ENCODE data around the gene MYLK3.
A peak's percentile ranks its signal among the peaks of the same experiment; 100 is the strongest.
"Not testable (repeated sequence)": the region's sequence is repeated elsewhere in the genome, so short reads cannot be mapped to it uniquely, and the experiment has no call there.

The MYLK3 gene

DNA sequence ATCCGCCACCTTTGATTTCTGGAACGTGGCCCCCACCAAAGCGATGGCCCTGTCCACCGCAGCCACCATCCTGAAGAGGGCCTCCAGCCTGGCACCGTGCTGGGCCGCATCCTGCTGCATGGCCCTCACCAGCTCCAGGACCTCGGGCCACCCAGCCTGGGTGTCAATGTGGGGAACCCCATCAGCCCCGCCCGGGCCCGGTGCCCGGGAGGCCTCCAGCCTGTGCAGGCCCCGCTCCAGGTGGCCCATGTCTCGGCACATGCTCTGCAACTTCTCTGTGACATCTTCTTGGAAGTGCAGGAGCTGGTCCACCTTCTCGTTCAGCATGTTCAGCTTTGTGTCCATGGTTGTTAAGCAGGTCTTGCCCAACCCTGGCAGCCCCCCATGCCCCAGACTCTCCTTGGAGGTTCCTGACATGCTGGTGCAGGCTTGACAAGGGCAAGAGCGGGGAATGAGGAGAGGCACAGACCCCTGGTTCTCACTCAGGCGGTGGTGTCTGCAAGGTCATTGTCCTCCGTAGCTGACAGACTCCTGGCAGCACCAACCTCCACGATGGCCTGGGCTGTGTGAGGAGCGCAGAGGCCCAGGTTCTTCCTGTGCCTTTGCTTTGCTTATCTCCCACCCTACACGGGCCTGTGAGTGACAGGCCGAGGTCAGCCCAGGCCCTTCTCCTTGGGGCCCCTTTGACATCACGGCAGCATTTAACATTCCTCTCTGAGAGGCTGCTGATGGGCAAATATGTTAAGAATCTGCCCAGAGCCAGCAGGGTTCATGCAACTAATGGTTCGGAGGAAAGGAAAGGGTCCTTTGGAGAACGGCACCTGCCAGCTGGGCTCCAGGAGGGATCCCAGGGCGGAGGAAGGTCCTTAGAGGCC lies at the start of gene MYLK3:
TSS of gene MYLK3 (minus strand) at position 568 of the 875 bp plus-strand sequence. CDS start at position 417, 151 bp downstream.
- no peak for DNase-seq

DNA sequence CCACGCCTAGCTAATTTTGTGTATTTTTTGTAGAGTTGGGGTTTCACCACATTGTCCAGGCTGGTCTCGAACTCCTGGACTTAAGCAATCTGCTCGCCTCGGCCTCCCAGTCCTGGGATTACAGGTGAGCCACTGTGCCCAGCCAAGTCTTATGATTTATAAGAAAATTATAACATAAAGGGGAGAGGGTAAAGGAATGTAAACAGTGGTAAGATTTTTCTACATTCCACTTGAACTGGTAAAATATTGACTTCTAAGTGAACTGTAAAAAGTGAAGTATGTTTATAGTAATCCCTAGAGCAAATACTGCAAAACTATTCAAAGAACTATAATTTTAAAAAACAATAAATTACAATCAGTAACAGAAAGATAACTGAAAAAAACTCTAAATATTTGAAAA lies 49.4 kb upstream of the MYLK3 start:
- no peak for DNase-seq

DNA sequence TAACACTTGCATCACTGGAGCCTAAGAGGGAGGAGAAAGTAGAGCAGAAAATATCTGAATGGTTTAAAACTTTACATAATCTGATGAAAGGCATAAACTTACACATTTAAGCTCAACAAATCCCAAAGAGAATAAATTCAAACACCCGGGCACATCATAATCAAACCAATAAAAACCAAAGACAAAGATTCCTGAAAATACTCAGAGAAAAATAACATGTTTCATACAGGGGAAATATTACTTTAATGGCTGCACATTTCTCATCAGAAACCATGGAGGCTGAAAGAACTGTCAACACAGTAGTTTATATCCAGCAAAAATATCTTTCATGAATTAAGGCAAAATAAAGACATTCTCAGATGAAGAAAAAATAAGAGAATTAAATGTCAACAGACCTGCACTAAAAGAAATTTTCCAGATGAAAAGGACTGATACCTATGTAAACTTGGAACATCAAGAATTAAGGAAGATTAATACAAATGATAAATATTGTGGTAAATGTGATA lies 48.7 kb upstream of the MYLK3 start:
- DNase-seq, result no peak

DNA sequence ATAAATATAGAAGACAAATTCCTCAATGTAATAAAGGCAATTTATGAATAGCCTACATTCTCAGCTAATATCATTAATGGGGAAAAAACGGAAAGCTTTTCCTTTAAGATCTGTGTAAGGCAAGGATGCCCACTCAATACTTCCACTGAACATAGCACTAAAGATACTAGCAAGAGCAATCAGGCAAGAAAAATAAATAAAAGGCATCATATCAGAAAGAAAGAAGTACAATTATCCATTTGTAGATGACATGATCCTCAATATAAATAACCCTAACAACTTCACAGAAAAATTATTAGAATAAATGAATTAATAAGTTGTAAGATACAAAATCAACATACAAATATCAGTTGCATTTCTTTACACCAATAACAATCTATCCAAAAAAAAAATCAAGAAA lies 45.7 kb upstream of the MYLK3 start:
- DNase-seq, result no peak

DNA sequence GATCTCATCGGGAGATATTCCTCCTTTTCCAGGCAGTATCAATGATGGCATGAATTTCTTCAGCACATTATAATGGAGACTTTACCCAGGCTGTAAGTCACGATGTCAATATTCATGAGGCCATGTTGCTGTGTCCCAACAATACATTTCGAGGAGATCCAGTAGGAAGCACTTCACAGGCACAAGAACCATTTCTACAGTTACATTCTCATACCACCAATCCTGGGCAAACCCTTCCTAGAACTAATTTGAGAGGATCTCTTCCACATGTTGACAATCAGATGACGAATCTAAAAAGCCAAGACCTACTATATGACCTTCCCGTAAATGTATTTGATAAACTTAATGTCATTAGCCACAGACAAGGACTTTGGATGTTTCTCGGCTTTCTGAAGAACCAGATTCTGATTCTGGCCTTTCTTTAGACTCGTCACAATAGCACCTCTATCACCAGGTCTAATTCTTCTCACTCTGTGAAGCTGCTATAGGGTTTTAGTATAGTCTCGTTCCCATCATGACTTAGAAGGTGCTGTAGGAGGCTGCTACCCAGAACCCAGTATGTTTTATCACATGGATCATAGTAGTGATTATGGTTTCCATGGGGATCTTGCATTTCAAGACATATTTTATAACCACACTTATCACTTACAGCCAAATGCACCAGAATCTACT lies 42.6 kb upstream of the MYLK3 start:
- no peak for DNase-seq

DNA sequence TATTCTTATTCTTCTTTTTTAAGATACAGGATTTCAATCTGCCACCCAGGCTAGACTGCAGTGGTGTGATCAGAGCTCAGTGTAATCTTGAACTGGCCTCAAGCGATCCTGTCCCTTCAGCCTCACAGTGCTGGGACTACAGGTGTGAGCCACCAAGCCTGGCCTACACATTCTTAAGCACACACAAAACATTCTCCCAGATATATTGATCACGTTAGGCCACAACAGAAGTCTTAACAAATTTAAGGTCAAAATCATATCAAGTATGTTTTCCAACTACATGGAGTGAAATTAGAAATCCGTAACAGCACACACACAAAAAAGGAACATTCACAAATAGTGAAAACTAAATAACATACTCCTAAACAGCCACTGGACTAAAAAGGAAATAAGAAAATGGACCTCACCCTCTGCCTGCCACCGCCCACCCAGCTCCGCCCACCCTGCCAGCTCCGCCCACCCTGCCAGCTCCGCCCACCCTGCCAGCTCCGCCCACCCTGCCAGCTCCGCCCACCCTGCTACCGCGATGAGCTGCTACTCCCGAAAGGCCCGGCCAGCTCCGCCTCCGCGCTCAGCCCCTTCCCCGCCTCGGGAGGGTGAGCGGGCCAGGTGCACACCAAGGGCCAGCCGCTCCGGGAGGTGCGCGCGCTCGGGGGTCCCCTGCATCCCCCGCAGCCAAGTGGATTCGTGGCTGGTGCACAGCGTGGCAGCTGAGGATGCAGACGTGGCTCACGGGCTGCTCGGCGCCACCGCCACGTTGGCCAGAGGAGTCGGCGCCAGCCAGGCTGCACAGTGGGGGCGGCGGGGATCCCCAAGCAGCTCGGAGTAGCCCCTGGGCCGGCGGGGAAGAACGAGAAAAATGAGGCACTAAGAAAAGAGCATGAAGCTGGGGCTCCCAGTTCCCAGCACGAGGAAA lies 41.6 kb upstream of the MYLK3 start:
- DNase-seq, result no peak

DNA sequence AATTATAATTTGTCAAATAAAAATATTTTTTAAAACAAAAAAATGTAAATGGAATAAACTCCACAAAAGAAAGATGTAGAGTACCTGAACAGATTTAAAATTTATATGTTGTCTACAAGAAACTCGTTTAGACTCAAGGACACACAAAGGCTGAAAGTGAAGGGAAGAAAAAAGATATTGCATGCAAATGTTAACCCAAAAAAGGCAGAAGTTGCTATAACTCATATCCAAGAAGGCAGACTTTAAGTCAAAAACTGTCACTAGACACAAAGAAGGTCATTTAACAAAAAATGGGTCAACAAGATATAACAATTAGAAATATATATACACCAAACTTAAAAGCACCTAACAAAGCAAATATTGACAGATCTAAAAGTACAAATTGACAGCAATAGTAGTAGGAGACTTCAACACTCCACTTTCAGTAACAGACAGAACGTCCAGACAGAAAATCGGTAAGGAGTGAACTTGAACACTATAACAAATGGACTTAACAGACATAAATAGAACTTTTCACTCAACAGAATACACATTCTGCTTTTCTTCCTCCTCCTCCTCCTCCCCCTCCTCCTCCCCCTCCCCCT lies 40.8 kb upstream of the MYLK3 start:
- no peak for DNase-seq

DNA sequence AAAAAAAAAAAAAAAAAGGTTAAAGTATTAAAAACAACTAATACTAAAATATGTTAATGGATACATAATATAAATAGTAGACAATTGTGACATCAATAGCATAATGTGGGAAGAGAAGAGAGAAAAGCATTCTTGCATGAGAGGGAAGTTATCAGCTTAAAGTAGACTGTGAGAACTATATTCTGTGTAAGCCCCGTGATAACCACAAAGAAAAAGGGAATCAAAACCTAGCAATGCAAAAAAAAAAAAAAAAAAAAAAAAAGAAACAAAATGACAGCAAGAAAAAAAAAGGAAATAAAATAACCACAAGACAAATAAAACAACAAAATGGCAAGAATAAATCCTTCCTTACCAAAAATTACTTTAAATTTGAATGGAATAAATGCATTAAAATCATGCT lies 39.8 kb upstream of the MYLK3 start:
- no peak for DNase-seq

DNA sequence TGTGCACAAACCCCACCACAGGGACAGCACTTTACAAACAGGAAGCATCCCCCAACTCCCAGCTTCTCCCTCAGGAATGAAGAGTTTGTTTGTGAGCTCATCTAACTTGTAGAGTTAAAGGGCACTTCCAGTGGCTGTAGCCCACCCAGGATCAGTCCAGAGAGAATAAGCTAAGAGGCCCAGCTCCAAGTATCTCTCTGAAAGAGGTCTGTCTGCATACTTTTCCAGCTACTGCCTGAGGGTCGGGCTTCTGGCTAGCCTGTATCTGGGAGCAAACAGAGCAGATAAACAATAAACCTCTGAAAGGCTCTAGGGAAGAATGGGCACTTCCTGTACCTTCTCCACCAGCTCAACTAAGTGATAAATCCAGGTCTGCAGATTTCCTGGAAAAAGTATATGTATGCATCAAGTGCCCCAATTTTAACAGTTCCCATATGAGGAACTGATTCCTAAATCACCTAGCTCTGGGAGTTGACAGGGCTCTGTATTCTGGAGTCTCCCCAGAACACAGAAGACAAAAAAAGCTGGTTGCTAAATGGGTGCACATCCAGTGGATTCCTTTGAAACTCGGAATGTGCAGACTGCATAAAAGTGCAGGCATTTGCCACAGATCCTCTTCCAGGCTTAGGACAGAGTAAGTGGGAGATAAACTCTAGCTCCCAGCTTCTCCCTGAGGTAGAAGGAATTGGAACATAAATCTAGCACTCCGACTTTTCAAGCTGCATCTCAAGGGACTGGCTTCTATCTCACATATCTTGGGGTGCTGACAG lies 37.1 kb upstream of the MYLK3 start:
- no peak for DNase-seq

DNA sequence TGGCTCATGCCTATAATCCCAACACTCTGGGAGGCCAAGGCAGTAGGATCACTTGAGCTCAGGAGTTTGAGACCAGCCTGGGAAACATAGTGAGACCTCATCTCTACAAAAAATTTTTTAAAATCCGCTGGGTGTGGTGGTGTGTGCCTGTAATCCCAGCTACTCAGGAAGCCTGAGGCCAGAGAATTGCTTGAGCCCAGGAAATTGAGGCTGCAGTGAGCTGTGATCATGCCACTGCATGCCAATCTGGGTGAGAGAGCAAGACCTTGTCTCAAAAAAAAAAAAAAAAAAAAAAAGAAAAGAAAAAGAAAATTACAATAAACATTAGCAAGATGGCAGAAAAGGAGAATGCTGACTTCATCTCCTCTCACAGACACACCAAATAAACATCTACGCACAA lies 36.4 kb upstream of the MYLK3 start:
- DNase-seq, result not testable (repeated sequence)

DNA sequence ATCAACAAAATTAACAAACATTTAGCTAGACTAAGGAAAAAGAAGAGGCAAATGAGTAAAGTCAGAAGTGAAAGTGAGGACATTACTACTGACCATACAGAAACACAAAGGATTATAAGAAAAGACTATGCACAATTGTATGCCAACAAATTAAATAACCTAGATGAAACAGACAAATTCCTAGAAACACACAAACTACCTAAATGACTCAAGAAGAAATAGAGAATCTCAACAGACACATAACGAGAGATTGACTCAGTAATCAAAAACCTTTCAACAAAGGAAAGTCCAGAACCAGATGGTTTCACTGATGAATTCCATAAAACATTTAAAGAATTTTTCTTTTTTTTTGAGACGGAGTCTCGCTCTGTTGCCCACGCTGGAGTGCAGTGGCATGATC lies 35.7 kb upstream of the MYLK3 start:
- no peak for DNase-seq

DNA sequence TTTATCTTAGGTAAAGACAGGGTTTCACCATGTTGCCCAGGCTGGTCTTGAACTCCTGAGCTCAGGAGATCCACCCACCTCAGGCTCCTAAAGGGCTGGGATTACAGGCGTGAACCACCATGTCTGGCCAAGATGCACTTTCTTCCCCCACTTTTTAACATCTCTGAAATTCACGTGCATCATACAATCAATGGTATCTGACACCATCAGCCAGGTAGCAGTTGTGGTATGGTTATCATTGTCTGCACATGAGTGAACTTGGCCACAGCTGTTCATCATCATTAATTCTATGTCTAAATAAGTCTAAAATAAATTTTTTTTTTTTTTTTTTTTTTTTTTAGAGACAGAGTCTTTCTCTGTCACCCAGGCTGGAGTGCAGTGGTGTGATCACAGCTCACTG lies 34.2 kb upstream of the MYLK3 start:
- no peak for DNase-seq

DNA sequence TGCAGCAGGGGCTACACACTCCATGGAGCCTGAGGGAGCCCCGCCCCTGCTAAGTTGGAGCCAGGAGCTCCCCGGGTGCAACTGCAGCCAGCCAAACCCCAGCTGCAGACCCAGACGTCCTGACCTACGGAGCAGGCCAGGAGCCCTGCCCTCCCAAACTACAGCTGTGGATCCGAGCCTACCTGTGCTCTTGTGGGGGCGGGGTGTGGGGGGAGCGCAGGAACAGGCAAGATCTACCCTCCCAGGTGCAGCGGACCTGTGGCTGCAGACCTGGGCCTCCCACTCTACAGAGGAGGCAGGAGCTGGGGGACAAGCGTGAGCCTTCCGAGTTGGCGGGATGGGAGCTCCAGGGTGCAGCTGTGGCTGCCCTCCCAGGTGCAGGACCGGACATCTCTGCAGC lies 29.7 kb upstream of the MYLK3 start:
- no peak for DNase-seq

DNA sequence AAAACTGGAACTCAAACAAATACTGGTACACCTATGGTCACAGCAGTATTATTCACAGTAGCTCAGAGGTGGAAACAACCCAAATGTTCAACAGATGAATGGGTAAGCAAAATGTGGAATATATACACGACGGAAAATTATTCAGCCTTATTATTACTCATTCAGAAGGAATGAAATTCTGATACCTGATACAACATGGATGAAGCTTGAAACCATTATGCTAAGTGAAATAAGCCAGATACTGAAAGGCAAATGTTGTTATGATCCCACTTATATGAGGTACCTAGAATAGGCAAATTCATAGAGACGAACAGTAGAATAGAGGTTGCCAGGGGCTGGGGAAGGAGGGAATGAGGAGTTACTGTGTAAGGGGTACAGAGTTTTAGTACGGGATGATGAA lies 27.1 kb upstream of the MYLK3 start:
- DNase-seq, result no peak

DNA sequence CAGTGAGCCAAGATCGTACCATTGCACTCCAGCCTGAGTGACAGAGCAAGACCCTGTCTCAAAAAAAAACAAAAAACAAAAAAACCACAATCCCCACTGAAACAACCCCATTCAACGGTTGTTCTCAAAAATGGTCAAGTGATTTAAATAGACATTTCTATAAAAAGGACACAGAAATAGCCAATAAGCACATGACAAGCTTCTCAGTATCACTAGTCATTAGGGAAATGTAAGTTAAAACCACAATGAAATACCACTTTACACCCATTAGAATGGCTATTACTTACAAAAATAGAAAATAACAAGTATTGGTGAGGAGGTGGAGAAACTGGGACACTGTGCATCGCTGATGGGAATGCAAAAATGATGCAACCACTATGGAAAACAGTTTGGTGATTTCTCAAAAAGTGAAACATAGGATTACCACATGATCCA lies 26.6 kb upstream of the MYLK3 start:
- DNase-seq, result no peak

DNA sequence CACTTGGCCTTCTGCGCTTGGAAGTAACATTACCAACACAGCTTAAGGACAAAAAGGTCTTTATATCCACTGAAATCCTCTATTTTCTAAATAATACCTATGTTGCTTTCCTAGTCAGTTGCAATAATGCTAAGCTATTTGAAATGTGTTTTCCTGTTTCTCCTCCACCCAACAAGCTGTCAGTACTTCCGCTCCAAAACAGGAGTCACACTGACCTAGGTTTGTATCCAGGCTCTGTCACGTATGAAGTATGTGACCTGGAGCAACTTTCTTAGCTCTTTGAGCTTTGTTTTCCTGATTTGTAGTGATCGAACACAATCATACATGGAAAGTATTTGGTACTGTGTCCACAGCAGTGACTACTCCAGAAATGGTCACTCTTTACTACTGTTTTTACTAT lies 24.3 kb upstream of the MYLK3 start:
- no peak for DNase-seq

DNA sequence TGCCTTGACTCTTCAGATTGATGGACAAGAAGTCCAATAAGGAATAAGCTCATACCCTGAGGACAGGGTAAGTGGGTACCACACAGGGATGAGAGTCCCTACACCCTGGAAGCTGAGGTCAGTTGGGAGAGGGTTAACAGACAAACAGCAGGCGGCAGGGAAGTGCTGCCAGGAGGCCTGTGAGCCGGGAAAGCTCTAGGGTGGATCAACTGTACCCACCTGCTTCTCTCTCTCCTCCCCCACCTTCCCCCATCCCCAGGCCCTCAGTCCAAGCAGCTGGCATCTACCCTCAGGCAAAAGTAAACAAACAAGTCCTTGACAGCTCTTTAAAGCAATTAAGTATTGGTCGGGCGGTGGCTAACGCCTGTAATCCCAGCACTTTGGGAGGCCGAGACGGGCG lies 20.7 kb upstream of the MYLK3 start:
- DNase-seq, result peak; percentile 95 to 97

DNA sequence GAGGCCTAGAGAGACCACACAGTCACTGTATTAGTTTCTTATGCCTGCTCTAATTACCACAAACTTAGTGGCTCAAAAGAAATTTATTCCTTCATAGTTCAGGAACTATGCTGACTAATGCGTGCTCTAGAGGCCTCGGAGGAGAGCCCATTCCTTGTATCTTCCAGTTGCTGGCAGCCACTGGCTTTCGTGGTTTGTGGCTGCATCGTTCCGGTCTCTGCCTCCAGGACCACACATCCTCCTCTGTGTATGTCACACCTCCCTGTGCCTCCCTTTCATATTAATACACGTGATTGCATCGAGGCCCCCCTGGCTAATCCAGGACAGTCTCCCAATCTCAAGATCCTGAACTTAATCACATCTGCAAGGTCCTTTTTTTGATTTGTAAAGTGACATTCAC lies 16.9 kb upstream of the MYLK3 start:
- no peak for DNase-seq

DNA sequence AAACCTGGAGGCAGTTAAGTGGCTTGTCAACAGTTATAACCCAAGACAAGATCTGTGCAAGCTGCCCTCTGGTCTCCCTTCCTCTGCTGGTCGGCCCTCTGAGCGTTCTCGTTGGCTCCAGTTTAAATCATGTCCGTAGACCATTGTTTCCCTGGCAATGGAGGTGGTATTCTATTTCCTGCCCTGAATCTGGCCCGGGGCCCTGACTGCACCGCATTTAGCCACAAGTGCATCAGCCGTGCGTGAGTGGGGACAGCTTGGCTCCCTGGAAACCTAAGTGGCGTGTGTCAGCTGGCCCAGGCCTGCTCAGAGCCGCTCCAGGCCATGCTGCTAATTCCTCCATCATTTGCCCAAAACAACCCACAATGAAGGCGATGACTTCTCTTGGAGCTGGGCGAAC lies 15.0 kb upstream of the MYLK3 start:
- peak; percentile 68 to 75 for DNase-seq

DNA sequence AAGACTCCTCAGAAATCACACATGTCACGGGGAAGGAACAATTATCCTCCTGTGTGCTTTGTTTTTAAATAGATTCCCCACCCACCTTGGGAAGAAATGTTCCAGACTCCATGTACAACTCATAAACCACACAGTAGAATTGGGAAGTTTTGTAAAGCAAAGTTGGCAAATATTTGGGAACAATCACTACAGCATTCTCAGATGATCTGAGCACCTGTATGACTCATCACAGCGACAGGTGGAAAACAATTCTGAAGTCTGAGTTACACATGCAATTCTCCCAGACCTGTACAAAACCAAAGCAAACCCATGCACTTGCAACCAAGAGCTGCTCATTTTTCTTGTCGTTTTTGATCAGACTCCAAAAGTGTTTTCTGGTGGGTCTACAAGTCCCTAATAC lies 14.4 kb upstream of the MYLK3 start:
- DNase-seq, result no peak

DNA sequence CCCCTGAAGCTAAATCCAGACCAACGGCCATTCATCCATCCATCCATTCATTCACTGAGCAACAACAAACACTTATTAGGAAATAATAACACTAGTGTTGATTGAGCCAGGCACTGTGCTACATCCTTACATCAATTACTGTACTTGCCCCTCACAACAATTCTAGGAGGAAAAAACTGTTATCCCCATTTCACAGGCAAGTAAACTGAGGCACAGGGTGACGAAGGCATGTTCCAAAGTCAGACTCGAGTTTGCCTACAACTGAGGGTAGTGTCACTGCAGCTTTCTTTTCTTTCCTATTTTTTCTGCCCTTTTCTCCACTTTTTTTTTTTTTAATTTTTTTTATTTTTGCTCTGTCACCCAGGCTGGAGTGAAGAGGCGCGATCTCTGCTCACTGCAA lies 11.2 kb upstream of the MYLK3 start:
- no peak for DNase-seq

All from SHP77 (cell line).